ENCODE measurements around the gene RHOF. TPM values are rescaled to one million over a fixed set of nuclear protein-coding genes. Genes with fewer than 3 reads are reported as not detected.
A peak's percentile ranks its signal among the peaks of the same experiment; 100 is the strongest.

RHOF gene
- total and polyA plus RNA-seq, 2 of the 8 experiments (the other 6 are each of a cell fraction or from before 2014, with no cell fraction given) = 23.8 to 31.9 TPM

GRCh38 chr12:121770388-121770787 lies 23.1 kb downstream of the RHOF start:
- H3K4ac ChIP-seq (replicated peaks; ENCODE audit: insufficient read length, low read depth, low read length) = no peak overlapping the region
- FAIRE-seq (no peak), DNase-seq (ENCODE audit: low read depth in 1 of 2, low spot score in 2 of 2) (no peak)
- H3K27me3 ChIP-seq (replicated peaks in 1 of 4; ENCODE audit: control insufficient read depth in 3 of 4, extremely low read depth in 1 of 4, insufficient read depth in 3 of 4, low read length in 3 of 4) = no peaks in the 10 kb centered on the region
- no peak overlapping the region for H4K91ac ChIP-seq (replicated peaks; ENCODE audit: insufficient read length, low read length)
- H2BK12ac ChIP-seq (ENCODE audit: low read depth, low read length) = no peak overlapping the region
- no peak overlapping the region for H2BK20ac ChIP-seq (ENCODE audit: low read length)
- no peak overlapping the region for H2AFZ ChIP-seq (ENCODE audit: low read length)
- no peak overlapping the region for H3K27ac ChIP-seq (ENCODE audit: low read depth, low read length)
- H3K4me2 ChIP-seq (ENCODE audit: insufficient read depth in 1 of 2, low read depth in 2 of 2, low read length in 2 of 2) = no peak overlapping the region
- CTCF ChIA-PET (ENCODE audit: partially characterized antibody) = interaction anchor here (1.4 to 18.5 kb wide), 2 partner anchors 20 to 73 kb away, joined by 6 to 335 read pairs; partner anchors contain the start of gene RHOF
- H3K9me3 ChIP-seq (ENCODE audit: insufficient read depth in 2 of 2, low read depth in 1 of 2, low read length in 1 of 2) = no peaks in the 10 kb centered on the region
- no peak overlapping the region for H3K14ac ChIP-seq (ENCODE audit: insufficient read length)
- WGBS, 2 experiments (ENCODE audit: extremely low coverage in 1 of 2, insufficient coverage in 1 of 2, insufficient read length in 1 of 2, insufficient replicate concordance in 2 of 2, low coverage in 1 of 2, low lambda C conversion rate in 2 of 2, missing lambda C conversion rate in 1 of 2) = 89% methylated on average over 9 of the region's 9 CpGs; no CpG with 5 or more reads in 1 of the 2 experiments
- peaks cover 0 to 8% (median 3%) of the 10 kb centered on the region in 4 experiments; a peak in 4 of 8 replicates for H3K36me3 ChIP-seq (ENCODE audit: control insufficient read depth in 2 of 4, insufficient read depth in 4 of 4, low read length in 3 of 4)
- H3K56ac ChIP-seq (replicated peaks; ENCODE audit: insufficient read length, low read depth, low read length) = no peak overlapping the region
- POLR2A ChIA-PET (ENCODE audit: partially characterized antibody) = interaction anchor here (34.9 kb wide), 1 partner anchor 30 kb away, joined by 958 read pairs; the partner anchor contains the start of genes RHOF and SETD1B
- H2AK5ac ChIP-seq (ENCODE audit: low read depth, low read length) = no peak overlapping the region
- H2BK120ac ChIP-seq (replicated peaks; ENCODE audit: low read depth, low read length) = no peak overlapping the region
- peaks cover 0 to 5% of the 10 kb centered on the region in 2 experiments for H4K20me1 ChIP-seq (replicated peaks in 1 of 2; ENCODE audit: control insufficient read depth in 1 of 2, insufficient read depth in 2 of 2, low read length in 2 of 2)
- no peaks in the 10 kb centered on the region; the same call in 1 of the 2 replicates for H3K79me1 ChIP-seq (ENCODE audit: low read depth, low read length)
- peaks cover 0 to 12% (median 8%) of the 10 kb centered on the region in 4 experiments; a peak in 6 of 7 replicates for H3K4me1 ChIP-seq (replicated peaks in 1 of 4; ENCODE audit: control insufficient read depth in 3 of 4, insufficient read depth in 4 of 4, low read length in 3 of 4)
- no peaks in the 10 kb centered on the region for H3K23me2 ChIP-seq (ENCODE audit: low read depth, low read length)
- H3K4me3 ChIP-seq (ENCODE audit: extremely low read depth in 1 of 4, insufficient read depth in 2 of 4, low read depth in 3 of 4, low read length in 4 of 4) = no peak overlapping the region
- H2BK15ac ChIP-seq (ENCODE audit: low read length) = no peak overlapping the region
- no peak overlapping the region for H3K9ac ChIP-seq (replicated peaks in 1 of 4; ENCODE audit: extremely low read depth in 1 of 4, low read depth in 3 of 4, low read length in 3 of 4)
- H2BK5ac ChIP-seq (ENCODE audit: low read depth, low read length) = peak overlapping the region; percentile 23
- H4K8ac ChIP-seq (ENCODE audit: extremely low read depth, insufficient read depth, low read length) = peak overlapping the region; percentile 82
- H3K79me2 ChIP-seq (ENCODE audit: control insufficient read depth in 1 of 2, insufficient read depth in 2 of 2, low read length in 2 of 2) = no peaks in the 10 kb centered on the region
- H4K5ac ChIP-seq (ENCODE audit: insufficient read length, low read depth, low read length) = no peak overlapping the region
- H3K23ac ChIP-seq (ENCODE audit: insufficient read length) = no peak overlapping the region
- H3K18ac ChIP-seq (ENCODE audit: extremely low read depth, low read length) = no peak overlapping the region
- TF ChIP-seq RNF2 (IDR thresholded peaks at IDR 0.05; ENCODE audit: borderline replicate concordance, low read depth, low read length, missing control alignments, poor library complexity, severe bottlenecking) (no peak), TCF12 (IDR thresholded peaks at IDR 0.05; ENCODE audit: low read depth, low read length) (no peak), SP4 (IDR thresholded peaks at IDR 0.05; ENCODE audit: low read length) (no peak), SIRT6 (IDR thresholded peaks at IDR 0.05; ENCODE audit: low read length) (no peak), EP300 (IDR thresholded peaks at IDR 0.05; ENCODE audit: borderline replicate concordance in 1 of 2, low read depth in 2 of 2, low read length in 2 of 2) (no peak), POLR2AphosphoS5 (IDR thresholded peaks at IDR 0.05; ENCODE audit: low read depth, low read length) (no peak), PHF8 (conservative IDR thresholded peaks at IDR 0.05; ENCODE audit: low read depth, low read length) (no peak), SIN3A (conservative IDR thresholded peaks at IDR 0.05 in 1 of 2, IDR thresholded peaks at IDR 0.05 in 1 of 2; ENCODE audit: low read depth in 1 of 2, low read length in 2 of 2) (no peak), E2F6 (IDR thresholded peaks at IDR 0.05) (no peak), USF2 (IDR thresholded peaks at IDR 0.05; ENCODE audit: low read length) (no peak), POLR2A (IDR thresholded peaks at IDR 0.05; ENCODE audit: control extremely low read depth in 1 of 2, low read depth in 2 of 2, low read length in 2 of 2) (no peak), TEAD4 (IDR thresholded peaks at IDR 0.05; ENCODE audit: low read depth, low read length) (no peak)
